ENCODE results near the gene PBX2. TPM values are rescaled to one million over a fixed set of nuclear protein-coding genes. Genes with fewer than 3 reads are reported as not detected.

PBX2 gene
- total RNA-seq, 1 experiment from 2014 or later, result 45.4 TPM

GRCh38 chr6:32174416-32174815 is 15.6 kb downstream of the PBX2 start:
- no peak for DNase-seq (ENCODE audit: low read depth)

GRCh38 chr6:32173051-32173727 is 16.8 kb downstream of the PBX2 start:
- no peak for DNase-seq (ENCODE audit: low read depth)

GRCh38 chr6:32171234-32171633 is 18.8 kb downstream of the PBX2 start:
- no peak for DNase-seq (ENCODE audit: low read depth)

GRCh38 chr6:32170294-32170693 is 19.7 kb downstream of the PBX2 start:
- no peak for DNase-seq (ENCODE audit: low read depth)

- no peak for DNase-seq (ENCODE audit: low read depth)
Measured at GRCh38 chr6:32168807-32169591, 21.0 kb downstream of the PBX2 start.

GRCh38 chr6:32168350-32168749 is 21.7 kb downstream of the PBX2 start:
- DNase-seq (ENCODE audit: low read depth), result no peak

- no peak for DNase-seq (ENCODE audit: low read depth)
Measured at GRCh38 chr6:32167761-32168262, 22.2 kb downstream of the PBX2 start.

- DNase-seq (ENCODE audit: low read depth), result no peak
Measured at GRCh38 chr6:32167154-32167760, 22.7 kb downstream of the PBX2 start.

GRCh38 chr6:32166411-32167061 is 23.5 kb downstream of the PBX2 start:
- no peak for DNase-seq (ENCODE audit: low read depth)

GRCh38 chr6:32164295-32164694 is 25.7 kb downstream of the PBX2 start, which contains the start of gene EGFL8:
TSS of gene EGFL8 (plus strand) at chr6:32164595. CDS start at chr6:32166166, 1,571 bp downstream.
- no peak for DNase-seq (ENCODE audit: low read depth)

- DNase-seq (ENCODE audit: low read depth), result no peak
Measured at GRCh38 chr6:32163559-32164258, 26.3 kb downstream of the PBX2 start.

GRCh38 chr6:32158052-32158451 is 31.9 kb downstream of the PBX2 start:
- no peak for DNase-seq (ENCODE audit: low read depth)

GRCh38 chr6:32156891-32157290 is 33.1 kb downstream of the PBX2 start:
- no peak for DNase-seq (ENCODE audit: low read depth)

GRCh38 chr6:32154514-32155161 is 35.4 kb downstream of the PBX2 start:
- peak; percentile 75 for DNase-seq (ENCODE audit: low read depth)

GRCh38 chr6:32153564-32154513 is 36.2 kb downstream of the PBX2 start, which contains the start of gene PPT2:
TSS of gene PPT2 (plus strand) at chr6:32154141. CDS start at chr6:32154595, 454 bp downstream.
- DNase-seq (ENCODE audit: low read depth), result peak; percentile 93

- DNase-seq (ENCODE audit: low read depth), result peak; percentile 76
Measured at GRCh38 chr6:32152769-32153563, 37.0 kb downstream of the PBX2 start.

GRCh38 chr6:32151863-32152768 is 37.9 kb downstream of the PBX2 start, which contains the start of gene PRRT1:
TSS of gene PRRT1 (minus strand) at chr6:32151939. CDS start at chr6:32151827, 112 bp downstream.
- DNase-seq (ENCODE audit: low read depth), result no peak

Measured in Daoy (cell line).